ENCODE results near the gene EP400.
"Not testable (repeated sequence)": the region's sequence is repeated elsewhere in the genome, so short reads cannot be mapped to it uniquely, and the experiment has no call there.

The EP400 gene

DNA sequence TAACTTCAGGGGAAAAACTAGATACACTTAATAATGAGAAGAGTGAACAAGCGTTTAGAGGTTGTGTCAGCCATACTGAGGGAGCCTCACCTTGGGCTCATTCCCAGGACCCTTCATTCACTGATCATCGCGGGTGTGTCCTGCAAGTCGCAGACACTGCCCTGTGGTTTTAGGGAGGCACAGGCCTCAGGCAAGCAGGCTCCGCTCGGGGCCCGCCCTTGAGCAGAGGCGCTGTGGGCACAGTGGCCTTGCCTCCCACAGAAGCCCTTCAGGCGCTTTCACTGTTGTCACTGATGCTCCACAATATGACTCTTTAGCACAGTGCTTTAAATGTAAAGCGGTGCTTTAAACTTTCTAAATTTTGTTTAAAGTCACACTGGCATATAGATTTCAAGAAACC lies 127.0 kb downstream of the EP400 start:
- Mint-ChIP-seq H3K4me1 (no peaks in the 10 kb centered on the region), H3K4me3 (no peak overlapping the region), H3K36me3 (peaks cover 42% of the 10 kb centered on the region), H3K9me3 (no peaks in the 10 kb centered on the region), H3K27me3 (no peaks in the 10 kb centered on the region), H3K27ac (no peak overlapping the region)
- CTCF ChIA-PET = no interaction called here
- DNase-seq = no peak

DNA sequence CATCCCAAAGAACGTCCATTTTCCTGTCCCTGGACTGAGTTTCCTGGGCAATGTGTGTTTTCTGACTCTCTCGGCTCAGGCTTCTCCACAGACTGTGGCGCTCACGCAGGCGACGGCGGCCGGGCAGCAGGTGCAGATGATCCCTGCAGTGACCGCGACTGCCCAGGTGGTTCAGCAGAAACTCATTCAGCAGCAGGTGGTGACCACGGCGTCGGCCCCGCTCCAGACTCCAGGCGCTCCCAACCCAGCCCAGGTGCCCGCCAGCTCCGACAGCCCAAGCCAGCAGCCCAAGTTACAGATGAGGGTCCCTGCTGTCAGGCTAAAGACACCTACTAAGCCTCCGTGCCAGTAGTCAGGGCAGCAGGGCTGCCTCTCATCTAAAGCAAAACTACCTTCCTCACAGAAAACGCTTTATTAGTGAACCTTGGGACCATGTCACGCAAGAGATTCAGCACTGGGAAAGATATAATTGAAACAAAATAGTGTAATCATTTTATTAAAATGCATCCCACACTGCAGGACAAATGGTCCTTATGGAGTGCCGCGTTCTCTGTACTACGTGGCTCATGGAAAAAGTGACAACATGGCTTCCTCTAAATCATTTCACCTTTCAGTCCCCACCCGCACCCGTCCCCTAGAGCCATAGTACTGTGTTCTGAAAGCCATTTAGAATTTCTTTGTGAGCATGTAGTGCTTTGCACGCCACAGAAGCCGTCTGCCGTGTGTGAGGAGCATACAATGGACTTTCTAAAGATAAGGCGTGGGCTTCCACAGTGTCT lies 127.8 kb downstream of the EP400 start:
- CTCF ChIA-PET = interaction anchor here (1.3 kb wide), 1 partner anchor 9 kb away, joined by 3 read pairs; no protein-coding TSS in a partner anchor
- no peak overlapping the region for H3K4me3 Mint-ChIP-seq
- H3K27me3 Mint-ChIP-seq = no peaks in the 10 kb centered on the region
- DNase-seq = no peak
- H3K27ac Mint-ChIP-seq = no peak overlapping the region
- H3K36me3 Mint-ChIP-seq = peaks cover 38% of the 10 kb centered on the region
- H3K4me1 Mint-ChIP-seq = peaks cover 3% of the 10 kb centered on the region
- H3K9me3 Mint-ChIP-seq = no peaks in the 10 kb centered on the region

DNA sequence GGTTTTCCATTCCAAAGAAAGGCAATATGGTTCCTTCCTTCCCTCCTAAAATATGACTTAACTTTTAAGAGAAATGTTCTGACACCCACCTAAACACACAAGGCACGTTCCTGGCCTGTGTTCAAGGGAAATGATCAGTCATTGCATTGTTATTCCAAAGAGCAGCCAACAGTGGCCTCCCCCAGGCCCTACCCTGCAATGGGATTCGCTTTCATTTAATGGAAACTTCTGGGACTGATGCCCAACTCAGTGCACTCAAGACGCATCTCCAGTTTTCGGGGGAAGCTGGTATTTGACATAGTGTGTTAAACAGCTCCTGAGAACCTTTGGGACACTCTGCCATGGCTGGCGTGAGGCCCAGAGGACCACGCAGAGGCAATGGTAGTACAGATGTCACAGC lies 128.4 kb downstream of the EP400 start:
- Mint-ChIP-seq H3K4me1 (peaks cover 3% of the 10 kb centered on the region), H3K36me3 (peaks cover 38% of the 10 kb centered on the region), H3K27me3 (no peaks in the 10 kb centered on the region), H3K9me3 (no peaks in the 10 kb centered on the region), H3K27ac (no peak overlapping the region), H3K4me3 (no peak overlapping the region)
- no peak for DNase-seq
- CTCF ChIA-PET = interaction anchor here (1.3 kb wide), 1 partner anchor 10 kb away, joined by 3 read pairs; no protein-coding TSS in a partner anchor

DNA sequence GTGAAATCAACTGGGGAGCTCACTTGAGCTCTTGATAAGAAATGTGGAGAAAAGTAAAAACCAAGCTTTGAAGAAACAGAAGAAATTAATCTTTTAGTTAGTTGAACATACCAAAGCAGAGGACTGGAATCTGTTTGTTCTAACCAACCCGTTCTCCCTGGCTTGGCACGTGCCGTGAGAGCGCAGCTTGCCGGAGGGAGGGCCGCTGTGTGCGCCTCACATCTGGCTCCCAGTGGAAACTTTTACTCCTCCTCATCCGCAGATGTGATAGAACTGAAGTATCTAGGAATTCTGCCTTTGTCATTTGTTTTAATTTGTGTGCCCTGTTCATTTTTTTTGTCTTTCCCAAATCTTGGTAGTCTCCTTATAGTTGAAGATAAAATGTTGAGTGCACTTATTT lies 129.5 kb downstream of the EP400 start:
- DNase-seq = no peak
- Mint-ChIP-seq H3K27ac (no peak overlapping the region), H3K36me3 (peaks cover 37% of the 10 kb centered on the region), H3K4me3 (no peak overlapping the region), H3K4me1 (peaks cover 9% of the 10 kb centered on the region), H3K9me3 (no peaks in the 10 kb centered on the region), H3K27me3 (no peaks in the 10 kb centered on the region)
- CTCF ChIA-PET = interaction anchor here (1.3 kb wide), 1 partner anchor 11 kb away, joined by 3 read pairs; no protein-coding TSS in a partner anchor

DNA sequence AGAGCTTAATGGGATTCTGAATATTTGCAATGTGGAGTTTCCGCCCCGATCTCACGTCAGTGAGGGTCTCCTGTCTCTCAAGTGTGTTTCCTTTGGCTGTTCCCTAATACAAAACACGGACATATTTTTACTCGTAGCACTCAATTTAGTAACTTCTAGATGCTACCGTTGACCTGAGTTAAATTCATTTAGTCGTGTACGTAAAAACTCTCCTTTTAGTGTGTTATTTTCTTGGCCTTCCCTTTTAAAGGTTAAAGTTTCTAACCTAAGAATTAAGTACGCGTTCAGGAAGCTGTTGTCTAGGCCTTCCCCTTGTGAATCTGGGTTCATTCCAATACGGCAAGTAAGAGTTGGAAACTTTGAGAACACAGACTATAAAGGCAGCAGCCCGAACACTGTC lies 130.0 kb downstream of the EP400 start:
- H3K4me3 Mint-ChIP-seq = no peak overlapping the region
- peaks cover 33% of the 10 kb centered on the region for H3K36me3 Mint-ChIP-seq
- H3K9me3 Mint-ChIP-seq = no peaks in the 10 kb centered on the region
- H3K27me3 Mint-ChIP-seq = no peaks in the 10 kb centered on the region
- no peak overlapping the region for H3K27ac Mint-ChIP-seq
- H3K4me1 Mint-ChIP-seq = peaks cover 9% of the 10 kb centered on the region
- CTCF ChIA-PET = no interaction called here
- no peak for DNase-seq

DNA sequence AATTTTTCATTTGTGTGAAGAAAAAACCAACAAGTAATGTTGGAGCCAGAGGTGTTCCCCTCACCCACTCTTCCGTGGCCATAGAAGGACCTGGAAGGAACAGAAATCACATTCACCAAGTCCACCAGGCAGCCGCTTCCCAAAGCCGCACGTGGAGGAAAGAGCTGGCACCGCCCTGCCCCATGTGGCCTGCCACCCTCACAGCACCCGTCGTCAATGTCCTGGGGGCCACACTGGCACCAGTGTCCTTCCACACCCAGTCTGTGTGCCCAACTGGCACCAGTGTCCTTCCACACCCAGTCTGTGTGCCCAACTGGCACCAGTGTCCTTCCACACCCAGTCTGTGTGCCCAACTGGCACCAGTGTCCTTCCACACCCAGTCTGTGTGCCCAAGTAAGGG lies 130.8 kb downstream of the EP400 start:
- DNase-seq, H3K27ac Mint-ChIP-seq, CTCF ChIA-PET, H3K4me3 Mint-ChIP-seq, H3K9me3 Mint-ChIP-seq, H3K27me3 Mint-ChIP-seq: not testable (repeated sequence)
- peaks cover 17% of the 10 kb centered on the region for H3K4me1 Mint-ChIP-seq
- H3K36me3 Mint-ChIP-seq = peaks cover 34% of the 10 kb centered on the region

DNA sequence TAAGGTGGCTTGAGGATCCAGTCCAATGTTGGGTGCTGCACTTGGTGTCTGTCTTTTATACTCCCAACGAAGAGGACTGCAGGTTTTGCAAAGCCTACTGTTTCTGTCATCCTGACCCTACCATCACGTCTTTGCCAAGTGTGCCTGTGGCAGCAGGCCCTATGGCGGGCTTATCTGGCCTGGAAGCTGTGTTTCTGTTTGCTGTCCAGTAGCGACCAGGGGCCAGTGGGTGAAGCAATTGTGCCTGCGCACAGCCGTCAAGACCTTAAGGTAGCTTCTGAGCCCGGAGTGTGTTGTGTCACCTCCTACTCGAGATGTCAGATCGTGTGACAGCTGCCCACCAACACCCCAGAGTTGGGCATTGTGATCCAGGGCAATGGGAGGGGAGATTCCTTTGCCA lies 131.7 kb downstream of the EP400 start:
- Mint-ChIP-seq H3K36me3 (peaks cover 31% of the 10 kb centered on the region), H3K9me3 (no peaks in the 10 kb centered on the region), H3K4me1 (peaks cover 25% of the 10 kb centered on the region), H3K27me3 (no peaks in the 10 kb centered on the region), H3K27ac (no peak overlapping the region), H3K4me3 (no peak overlapping the region)
- CTCF ChIA-PET = no interaction called here
- DNase-seq = no peak

DNA sequence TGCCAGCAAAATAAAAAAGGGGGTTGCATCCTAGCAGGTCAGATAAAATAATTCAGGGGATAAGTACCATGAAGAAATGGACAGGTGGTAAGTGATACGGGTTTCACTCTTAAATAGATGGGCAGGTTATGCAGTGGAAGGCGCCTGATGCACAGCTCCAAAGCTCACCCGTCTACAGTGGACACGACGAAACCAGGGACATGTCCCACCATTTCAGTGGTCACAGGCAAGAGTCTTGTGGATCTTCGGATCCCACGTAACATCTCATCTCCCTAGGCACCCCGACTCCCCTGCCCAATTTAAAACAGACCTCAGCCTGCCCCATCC lies 133.8 kb downstream of the EP400 start:
- H3K4me3 Mint-ChIP-seq = peak overlapping the region; percentile 90
- H3K27ac Mint-ChIP-seq = peak overlapping the region; percentile 86
- H3K36me3 Mint-ChIP-seq = peaks cover 24% of the 10 kb centered on the region
- no peaks in the 10 kb centered on the region for H3K9me3 Mint-ChIP-seq
- H3K4me1 Mint-ChIP-seq = peaks cover 43% of the 10 kb centered on the region
- no peak for DNase-seq
- CTCF ChIA-PET = no interaction called here
- H3K27me3 Mint-ChIP-seq = no peaks in the 10 kb centered on the region

DNA sequence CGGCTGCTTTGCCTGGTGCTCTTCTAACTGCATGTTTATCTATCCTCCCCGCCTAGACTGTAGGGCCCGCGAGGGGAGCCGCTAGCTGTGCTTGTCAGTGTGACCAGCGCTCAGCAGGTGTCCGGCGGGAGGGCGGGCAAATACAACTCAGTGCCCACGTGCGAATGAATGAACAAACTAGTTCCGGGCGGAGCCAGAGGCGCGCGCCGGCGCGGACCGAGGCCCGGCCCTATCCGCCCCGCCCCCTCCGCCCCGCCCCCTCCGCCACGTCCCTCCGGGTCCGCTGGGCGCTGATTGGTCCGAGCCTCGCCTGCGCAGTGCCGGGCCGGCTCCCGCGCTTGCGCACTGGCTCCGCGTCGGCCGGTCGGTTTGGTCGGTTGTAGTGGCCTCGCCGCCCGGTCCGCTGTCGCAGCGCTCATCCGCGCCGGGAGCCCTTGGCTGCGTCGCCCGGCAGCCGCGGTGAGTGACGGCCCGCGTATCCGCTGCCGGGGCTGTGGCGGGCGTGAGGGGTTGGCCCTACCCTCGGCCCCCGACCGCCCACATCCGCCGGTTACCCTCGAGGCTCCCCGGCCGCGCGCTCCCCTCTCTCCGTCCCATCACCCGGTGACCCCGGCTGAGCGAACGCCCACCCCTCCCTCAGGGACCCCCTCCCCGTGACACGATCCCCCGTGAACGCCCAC lies 134.3 kb downstream of the EP400 start:
- H3K27ac Mint-ChIP-seq = peak overlapping the region; percentile 86
- CTCF ChIA-PET = no interaction called here
- H3K4me3 Mint-ChIP-seq = peak overlapping the region; percentile 90
- peaks cover 43% of the 10 kb centered on the region for H3K4me1 Mint-ChIP-seq
- no peaks in the 10 kb centered on the region for H3K9me3 Mint-ChIP-seq
- peak; percentile 89 for DNase-seq
- peaks cover 24% of the 10 kb centered on the region for H3K36me3 Mint-ChIP-seq
- no peaks in the 10 kb centered on the region for H3K27me3 Mint-ChIP-seq

DNA sequence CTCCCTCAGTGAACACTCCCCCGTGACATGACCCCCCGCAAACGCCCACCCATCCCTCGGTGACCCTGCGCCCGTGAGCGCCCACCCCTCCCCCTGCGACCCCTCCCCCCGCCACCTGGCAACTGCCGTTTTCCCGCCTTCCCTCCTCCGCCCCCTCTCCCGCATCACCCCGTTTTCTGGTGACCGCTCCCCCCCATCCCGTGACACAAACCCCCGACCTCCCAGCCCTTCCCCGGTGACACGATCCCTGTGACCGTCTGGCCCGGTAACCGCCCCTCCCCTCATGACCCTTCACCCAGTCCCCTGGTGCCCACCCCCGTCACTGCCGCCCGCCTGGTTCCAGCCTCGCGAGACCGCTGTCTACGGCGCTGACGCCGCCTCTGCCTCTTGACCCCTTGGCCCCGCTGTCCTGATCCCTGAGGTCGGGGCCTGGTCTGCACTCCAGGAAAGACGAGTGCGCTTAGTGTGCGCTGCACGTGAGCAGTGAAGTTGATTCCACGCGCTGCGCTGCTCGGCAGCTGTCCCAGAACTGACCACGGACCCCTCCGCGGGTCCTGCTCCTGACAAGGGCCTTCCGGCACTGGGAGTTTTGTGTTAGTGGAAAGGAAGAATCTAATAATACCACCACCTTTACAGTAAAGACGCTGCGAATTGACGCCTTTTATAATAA lies 135.0 kb downstream of the EP400 start:
- Mint-ChIP-seq H3K36me3 (peaks cover 28% of the 10 kb centered on the region), H3K4me1 (peaks cover 48% of the 10 kb centered on the region), H3K27me3 (no peaks in the 10 kb centered on the region), H3K4me3 (peak overlapping the region; percentile 90), H3K9me3 (no peaks in the 10 kb centered on the region), H3K27ac (peak overlapping the region; percentile 93)
- peak; percentile 76 for DNase-seq
- CTCF ChIA-PET = no interaction called here

DNA sequence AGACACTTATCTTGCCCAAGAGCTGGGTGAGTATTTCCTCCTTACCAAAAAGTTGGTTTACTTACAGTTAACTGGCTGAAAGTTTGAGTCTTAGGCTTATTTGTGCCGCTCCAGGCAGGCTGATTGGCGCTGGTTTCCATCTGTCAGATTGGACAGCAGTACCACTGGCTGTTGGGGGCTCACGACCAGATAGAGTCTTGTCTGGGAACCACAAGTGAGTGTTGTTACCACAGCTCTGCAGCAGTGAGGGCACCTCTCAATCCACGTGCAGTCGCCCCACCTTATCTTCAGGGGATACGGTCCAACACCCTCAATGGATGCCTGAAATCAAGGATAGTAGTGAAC lies 135.5 kb downstream of the EP400 start:
- peak; percentile 35 for DNase-seq
- H3K4me3 Mint-ChIP-seq = peak overlapping the region; percentile 90
- peak overlapping the region; percentile 93 for H3K27ac Mint-ChIP-seq
- CTCF ChIA-PET = no interaction called here
- peaks cover 32% of the 10 kb centered on the region for H3K36me3 Mint-ChIP-seq
- no peaks in the 10 kb centered on the region for H3K27me3 Mint-ChIP-seq
- H3K9me3 Mint-ChIP-seq = no peaks in the 10 kb centered on the region
- peaks cover 53% of the 10 kb centered on the region for H3K4me1 Mint-ChIP-seq

DNA sequence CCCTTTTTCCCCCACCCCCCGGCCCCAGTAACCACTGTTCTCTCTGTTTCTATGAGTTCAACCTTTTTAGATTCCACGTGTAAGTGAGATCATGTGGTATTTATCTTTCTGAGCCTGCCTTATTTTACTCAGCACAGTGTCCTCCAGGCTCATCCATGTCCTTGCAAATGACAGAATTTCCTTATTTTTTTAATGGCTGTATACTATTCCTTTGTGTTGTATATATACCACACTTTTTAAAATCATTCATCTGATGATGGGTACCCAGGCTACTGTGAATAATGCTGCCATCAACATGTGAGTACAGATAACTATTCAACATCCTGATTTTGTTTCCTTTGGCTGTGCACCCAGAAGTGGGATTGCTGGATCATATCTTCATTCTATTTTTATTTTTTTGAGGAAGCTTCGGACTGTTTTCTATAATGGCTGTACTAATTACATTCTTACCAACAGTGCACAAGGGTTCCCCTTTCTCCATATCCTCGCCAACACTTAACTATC lies 139.7 kb downstream of the EP400 start:
- peaks cover 58% of the 10 kb centered on the region for H3K4me1 Mint-ChIP-seq
- peaks cover 46% of the 10 kb centered on the region for H3K36me3 Mint-ChIP-seq
- no peak overlapping the region for H3K4me3 Mint-ChIP-seq
- CTCF ChIA-PET = no interaction called here
- no peak for DNase-seq
- no peaks in the 10 kb centered on the region for H3K27me3 Mint-ChIP-seq
- no peaks in the 10 kb centered on the region for H3K9me3 Mint-ChIP-seq
- no peak overlapping the region for H3K27ac Mint-ChIP-seq

DNA sequence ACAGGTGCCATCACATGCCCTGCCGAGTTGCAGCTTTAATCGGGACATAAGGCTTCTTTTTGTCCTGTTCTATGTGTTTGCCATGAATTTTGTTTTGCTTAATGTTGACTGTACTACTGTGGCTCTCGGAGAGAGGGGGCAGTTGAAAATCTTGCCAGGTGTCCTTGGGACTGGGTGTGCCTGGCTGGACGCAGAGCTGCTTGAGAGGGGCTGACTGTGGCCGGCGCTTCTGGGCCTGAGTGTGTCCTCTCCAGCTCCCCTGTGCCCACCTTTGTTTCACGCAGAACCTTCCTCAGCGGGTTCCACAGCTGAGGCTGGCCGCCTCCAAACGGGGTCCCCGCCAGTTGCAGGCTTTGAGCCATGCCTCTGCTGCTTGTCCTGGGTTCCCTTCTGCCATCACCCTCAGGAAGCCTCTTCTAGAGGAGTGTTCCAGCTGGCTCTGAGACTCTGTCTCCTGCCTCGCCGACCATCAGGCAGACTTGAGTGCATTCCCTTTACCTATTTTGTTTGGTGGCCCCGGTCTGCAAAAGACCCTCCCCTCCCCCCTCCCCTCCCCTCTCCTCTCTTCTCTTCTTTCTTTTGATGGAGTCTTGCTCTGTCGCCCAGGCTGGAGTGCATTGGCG lies 144.6 kb downstream of the EP400 start:
- Mint-ChIP-seq H3K4me1 (peaks cover 51% of the 10 kb centered on the region), H3K9me3 (peaks cover 21% of the 10 kb centered on the region), H3K27ac (peak overlapping the region; percentile 93), H3K4me3 (no peak overlapping the region), H3K36me3 (peaks cover 57% of the 10 kb centered on the region), H3K27me3 (no peaks in the 10 kb centered on the region)
- DNase-seq = no peak
- CTCF ChIA-PET = no interaction called here
